ENCODE measurements around the gene PRICKLE4.

PRICKLE4 gene

DNA sequence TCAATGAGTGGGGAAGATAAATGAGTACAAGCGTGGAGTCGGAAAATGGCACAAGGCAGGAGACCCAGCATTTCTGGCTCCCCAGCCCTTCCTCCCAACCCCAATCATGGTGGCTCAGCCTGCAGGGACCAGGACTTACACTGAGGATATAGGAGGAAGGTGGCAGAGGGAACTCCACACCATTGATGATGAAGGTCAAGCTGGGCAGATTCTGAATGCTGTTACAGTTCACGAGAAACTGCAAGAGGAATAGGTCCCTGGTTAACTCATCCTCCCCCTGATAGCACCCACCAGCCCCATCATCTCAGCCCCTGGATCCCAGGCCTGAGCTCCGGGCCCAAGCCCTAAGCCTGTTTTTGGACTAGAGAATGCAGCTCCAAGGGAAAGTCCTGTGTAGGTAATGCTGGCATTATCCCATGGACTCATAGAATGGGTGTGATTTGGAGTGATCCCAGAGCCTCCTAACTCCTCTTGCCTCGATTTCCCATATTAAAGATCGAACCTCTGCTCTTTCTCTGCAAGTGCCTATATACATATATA is 42.9 kb upstream of the PRICKLE4 start:
- POLR2A ChIA-PET, result no interaction called here
- no peak for DNase-seq (ENCODE audit: low read depth, low spot score)
- CTCF ChIA-PET, result interaction anchor here (1.5 to 6.0 kb wide), 3 partner anchors 33 to 313 kb away, joined by 3 to 50 read pairs (median 18); no protein-coding TSS in a partner anchor
- TF ChIP-seq, protein P1, sequence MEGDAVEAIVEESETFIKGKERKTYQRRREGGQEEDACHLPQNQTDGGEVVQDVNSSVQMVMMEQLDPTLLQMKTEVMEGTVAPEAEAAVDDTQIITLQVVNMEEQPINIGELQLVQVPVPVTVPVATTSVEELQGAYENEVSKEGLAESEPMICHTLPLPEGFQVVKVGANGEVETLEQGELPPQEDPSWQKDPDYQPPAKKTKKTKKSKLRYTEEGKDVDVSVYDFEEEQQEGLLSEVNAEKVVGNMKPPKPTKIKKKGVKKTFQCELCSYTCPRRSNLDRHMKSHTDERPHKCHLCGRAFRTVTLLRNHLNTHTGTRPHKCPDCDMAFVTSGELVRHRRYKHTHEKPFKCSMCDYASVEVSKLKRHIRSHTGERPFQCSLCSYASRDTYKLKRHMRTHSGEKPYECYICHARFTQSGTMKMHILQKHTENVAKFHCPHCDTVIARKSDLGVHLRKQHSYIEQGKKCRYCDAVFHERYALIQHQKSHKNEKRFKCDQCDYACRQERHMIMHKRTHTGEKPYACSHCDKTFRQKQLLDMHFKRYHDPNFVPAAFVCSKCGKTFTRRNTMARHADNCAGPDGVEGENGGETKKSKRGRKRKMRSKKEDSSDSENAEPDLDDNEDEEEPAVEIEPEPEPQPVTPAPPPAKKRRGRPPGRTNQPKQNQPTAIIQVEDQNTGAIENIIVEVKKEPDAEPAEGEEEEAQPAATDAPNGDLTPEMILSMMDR (IDR thresholded peaks at IDR 0.05; ENCODE audit: insufficient read depth, low read length, missing control alignments), result no peak
- H3K4me3 ChIP-seq (ENCODE audit: low read depth, low read length), result no peak overlapping the region

DNA sequence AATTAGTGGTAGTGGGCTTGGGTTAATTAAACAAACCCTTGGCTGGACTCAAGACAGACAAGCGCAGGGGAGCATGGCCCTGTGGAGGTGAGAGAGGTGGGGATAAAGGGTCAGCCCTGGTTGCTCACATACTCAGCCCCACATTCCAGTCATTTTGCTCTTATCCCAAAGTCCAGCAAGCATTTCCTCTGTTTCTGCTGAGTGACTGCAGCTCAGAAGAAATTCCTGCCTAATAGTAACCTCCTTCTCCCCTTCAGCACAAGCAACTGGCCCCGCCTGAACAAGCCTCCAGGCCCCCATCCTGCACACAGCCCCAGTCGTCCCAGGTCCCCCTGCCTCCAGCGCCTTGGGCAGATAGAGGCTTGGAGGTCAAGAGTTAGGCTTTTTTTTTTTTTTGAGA is 41.5 kb upstream of the PRICKLE4 start:
- no peak for DNase-seq (ENCODE audit: low read depth, low spot score)
- ChIA-PET POLR2A (no interaction called here), CTCF (interaction anchor here (0.7 to 1.9 kb wide), 6 partner anchors 10 to 314 kb away, joined by 3 to 10 read pairs (median 4); no protein-coding TSS in a partner anchor)
- H3K4me3 ChIP-seq (ENCODE audit: low read depth, low read length), result no peak overlapping the region
- TF ChIP-seq, protein P1 (IDR thresholded peaks at IDR 0.05; ENCODE audit: insufficient read depth, low read length, missing control alignments), result no peak

DNA sequence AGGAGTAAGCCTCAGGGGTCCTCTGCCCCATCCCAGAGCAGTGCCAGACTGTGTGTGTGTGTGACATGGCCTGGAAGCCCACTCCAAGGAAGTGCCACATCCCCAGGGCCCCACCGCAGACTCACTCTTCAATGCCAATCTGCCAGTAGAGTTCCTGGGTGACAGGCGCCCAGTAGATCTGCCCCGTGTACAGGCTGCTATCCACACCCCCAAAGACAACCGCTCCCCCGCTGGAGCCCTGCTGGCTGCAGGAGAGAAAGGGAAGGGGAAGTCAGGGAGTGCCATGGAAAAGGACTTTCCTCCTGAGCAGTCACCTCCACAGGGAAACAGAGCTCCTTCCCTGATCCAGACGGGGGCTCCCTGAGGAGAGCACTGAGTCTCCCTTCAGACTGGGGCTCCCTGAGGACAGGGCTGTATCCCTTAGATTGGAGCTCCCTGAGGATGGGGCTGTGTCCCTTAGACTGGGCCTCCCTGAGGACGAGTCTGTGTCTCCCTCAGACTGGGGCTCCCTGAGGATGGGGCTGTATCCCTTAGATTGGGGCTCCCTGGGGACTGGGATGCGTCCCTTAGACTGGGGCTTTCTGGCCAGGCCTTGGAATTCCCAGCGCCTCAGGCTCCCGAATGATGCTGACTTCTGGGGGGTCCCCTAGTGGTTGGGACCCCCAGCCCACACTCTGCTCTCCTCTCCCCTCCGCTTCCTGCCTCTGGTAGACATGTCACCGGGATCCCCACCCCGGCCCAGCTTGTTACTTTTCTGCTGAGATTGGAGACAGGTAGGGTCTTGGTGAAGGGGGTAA is 40.0 kb upstream of the PRICKLE4 start:
- no peak overlapping the region for H3K4me3 ChIP-seq (ENCODE audit: low read depth, low read length)
- TF ChIP-seq, protein P1 (IDR thresholded peaks at IDR 0.05; ENCODE audit: insufficient read depth, low read length, missing control alignments), result no peak
- ChIA-PET CTCF (interaction anchor here (1.0 to 1.9 kb wide), 5 partner anchors 9 to 303 kb away, joined by 4 to 10 read pairs (median 4); no protein-coding TSS in a partner anchor), POLR2A (no interaction called here)
- no peak for DNase-seq (ENCODE audit: low read depth, low spot score)

DNA sequence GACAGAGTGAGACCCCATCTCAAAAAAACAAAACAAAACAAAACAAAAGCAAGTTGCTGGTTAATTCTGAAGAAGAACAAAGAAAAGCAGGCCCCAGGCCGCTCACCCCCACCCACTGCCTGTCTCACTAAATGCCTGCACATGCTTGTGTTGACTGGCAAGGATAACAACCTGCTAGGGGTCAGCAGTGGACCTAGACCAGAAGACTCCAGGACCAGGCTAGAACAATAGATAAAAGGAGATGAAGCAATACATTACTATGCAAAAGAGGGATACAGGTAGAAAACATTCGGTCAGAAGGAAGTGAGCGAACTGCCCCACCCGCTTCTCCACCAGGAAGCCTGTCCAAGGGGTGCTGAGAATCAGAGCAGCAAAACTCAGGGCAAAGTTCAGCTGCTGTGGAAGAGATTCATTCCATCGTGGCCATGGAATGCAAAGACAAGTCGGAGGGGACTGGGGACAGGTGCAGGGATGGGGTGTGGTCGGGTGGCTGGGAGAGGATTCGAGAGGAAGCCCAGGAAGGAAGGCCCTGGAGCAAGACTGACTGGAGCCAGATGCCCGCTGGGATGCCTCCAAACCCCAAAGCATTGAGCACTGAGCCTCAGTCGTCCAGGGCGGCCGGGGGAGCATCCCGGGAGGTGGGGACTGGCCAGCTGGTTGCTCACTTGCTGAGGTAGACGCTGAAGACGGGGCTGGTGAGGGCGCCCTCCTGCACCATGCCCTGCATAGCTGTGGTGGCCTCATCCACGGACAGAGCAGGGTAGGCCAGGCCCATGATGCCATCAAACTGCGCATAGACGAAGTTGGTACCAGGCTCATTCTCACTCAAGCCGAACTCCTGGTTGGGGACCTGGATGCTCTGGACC is 38.7 kb upstream of the PRICKLE4 start:
- no peak overlapping the region for H3K4me3 ChIP-seq (ENCODE audit: low read depth, low read length)
- TF ChIP-seq, protein P1 (IDR thresholded peaks at IDR 0.05; ENCODE audit: insufficient read depth, low read length, missing control alignments), result no peak
- POLR2A ChIA-PET, result no interaction called here
- DNase-seq (ENCODE audit: low read depth, low spot score), result no peak
- CTCF ChIA-PET, result interaction anchor here (1.1 to 1.4 kb wide), 3 partner anchors 8 to 302 kb away, joined by 3 to 4 read pairs (median 3); no protein-coding TSS in a partner anchor

DNA sequence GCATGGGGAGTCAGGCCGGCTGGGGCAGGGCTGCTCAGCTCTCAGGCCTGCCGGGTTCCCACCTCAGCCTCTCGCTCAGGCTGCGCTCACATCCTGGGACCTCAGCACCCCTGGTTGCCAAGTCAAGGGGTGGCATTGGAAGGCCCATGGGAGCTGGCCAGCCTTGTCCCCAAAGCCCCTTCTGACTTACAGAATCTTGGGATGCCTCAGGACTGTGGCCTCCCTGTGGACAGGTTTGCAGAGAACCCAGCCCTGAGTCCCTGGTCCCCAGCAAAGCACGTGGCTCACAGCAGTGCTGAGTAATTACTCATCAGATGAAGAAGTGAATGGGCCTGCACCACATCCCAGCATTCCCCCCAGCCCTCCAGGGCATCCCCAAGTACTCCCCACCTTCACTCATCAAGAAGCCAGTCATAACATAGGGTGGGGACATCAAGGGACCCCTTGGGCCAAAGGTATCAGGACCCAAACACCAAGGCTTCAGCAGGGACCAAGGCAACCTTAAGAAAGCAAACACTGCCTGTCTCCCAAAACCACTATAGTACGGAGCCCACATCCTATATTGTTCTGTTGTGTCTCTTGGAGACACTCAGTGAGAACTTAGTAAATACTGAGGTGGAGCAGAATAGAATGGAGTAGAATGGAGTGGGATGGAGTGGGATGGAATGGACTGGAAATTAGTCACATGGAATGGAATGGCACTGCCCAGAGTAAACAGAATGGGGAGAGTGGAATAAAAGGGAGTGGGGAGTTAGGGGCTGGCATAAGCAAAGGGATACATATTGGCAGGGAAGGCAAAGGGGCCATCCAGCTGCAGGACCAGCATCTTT is 37.0 kb upstream of the PRICKLE4 start:
- POLR2A ChIA-PET, result no interaction called here

More for the DNA sequence above, 37.0 kb upstream of the PRICKLE4 start:
- CTCF ChIA-PET, result interaction anchor here (1.4 kb wide), 1 partner anchor 10 kb away, joined by 3 read pairs; no protein-coding TSS in a partner anchor
- TF ChIP-seq, protein P1 (IDR thresholded peaks at IDR 0.05; ENCODE audit: insufficient read depth, low read length, missing control alignments), result no peak
- no peak overlapping the region for H3K4me3 ChIP-seq (ENCODE audit: low read depth, low read length)
- DNase-seq (ENCODE audit: low read depth, low spot score), result no peak

All from AG04449 (cell line).